PC-3 (cell line): ENCODE results near the gene DACT2. TPM values are rescaled to one million over a fixed set of nuclear protein-coding genes. Genes with fewer than 3 reads are reported as not detected.

Experiments
- ATAC-seq: fragments of 200-7000 bp; cut with Tn5 transposase; 2 replicates; pipeline ENCODE4 v1.9.1; 2020; ENCODE audit warnings: mild to moderate bottlenecking, moderate library complexity
- BruUV-seq: library from RNA; stranded (reverse); fragments of 400-500 nt; replicated peaks from 2 replicates; lab custom pipeline; 2021; lab: Mats Ljungman, UMichigan
- CTCF ChIA-PET: fragments of 300-600 bp; sonication (Branson Sonifier 250); formaldehyde crosslinking; loops from one replicate; lab custom pipeline; 2022; ENCODE audit warnings: antibody characterized with exemption; lab: Charles Lee
- POLR2A ChIA-PET: fragments of 300-600 bp; sonication (Branson Sonifier 250); formaldehyde crosslinking; loops from one replicate; lab custom pipeline; 2022; ENCODE audit warnings: antibody characterized with exemption; ENCODE audit not compliant: unreplicated experiment; lab: Charles Lee
- DNase-seq: peaks from one replicate; pipeline ENCODE4 v3.0.0-alpha.2; 2015
- H2AFZ ChIP-seq: fragments of 300-600 bp; sonication (generic); 2 replicates; pipeline ENCODE4 v1.6.0; 2016; ENCODE audit warnings: antibody characterized with exemption, low read length
- H3F3A ChIP-seq: fragments of 300-600 bp; sonication (generic); one replicate; pipeline ENCODE4 v1.6.0; 2017; ENCODE audit warnings: antibody characterized with exemption, low read length, control low read depth, mild to moderate bottlenecking; ENCODE audit not compliant: unreplicated experiment
- H3K27ac ChIP-seq: fragments of 300-600 bp; sonication (generic); 2 replicates; pipeline ENCODE4 v1.5.1; 2016; ENCODE audit warnings: mild to moderate bottlenecking, low read length
- H3K27me3 ChIP-seq: fragments of 300-600 bp; sonication (generic); 2 replicates; pipeline ENCODE4 v1.6.1; 2016; ENCODE audit warnings: low read length, mixed read lengths
- H3K36me3 ChIP-seq: fragments of 300-600 bp; sonication (generic); 2 replicates; pipeline ENCODE4 v1.6.1; 2016; ENCODE audit warnings: low read depth, mixed run types, low read length, mixed read lengths
- H3K4me1 ChIP-seq: fragments of 300-600 bp; sonication (generic); 2 replicates; pipeline ENCODE4 v1.5.1; 2016; ENCODE audit warnings: low read length; ENCODE audit not compliant: insufficient read depth
- H3K4me2 ChIP-seq: fragments of 300-600 bp; sonication (generic); 2 replicates; pipeline ENCODE4 v1.6.0; 2016; ENCODE audit warnings: low read length
- H3K4me3 ChIP-seq: fragments of 300-600 bp; sonication (generic); 2 replicates; pipeline ENCODE4 v1.5.1; 2016; ENCODE audit warnings: mild to moderate bottlenecking, low read length, mixed read lengths
- H3K79me2 ChIP-seq: fragments of 300-600 bp; sonication (generic); 2 replicates; pipeline ENCODE4 v1.6.1; 2017; ENCODE audit warnings: low read length, mixed read lengths
- H3K9ac ChIP-seq: fragments of 300-600 bp; sonication (generic); 2 replicates; pipeline ENCODE4 v1.6.0; 2016; ENCODE audit warnings: mild to moderate bottlenecking, low read length
- H3K9me2 ChIP-seq: fragments of 300-600 bp; sonication (generic); replicated peaks from 2 replicates; pipeline ENCODE4 v1.6.1; 2016; ENCODE audit warnings: mixed run types, low read length, mixed read lengths
- H3K9me3 ChIP-seq: fragments of 300-600 bp; sonication (generic); 2 replicates; pipeline ENCODE4 v1.6.1; 2016; ENCODE audit warnings: low read length, mixed read lengths
- H4K20me1 ChIP-seq: fragments of 300-600 bp; sonication (generic); 2 replicates; pipeline ENCODE4 v1.6.1; 2016; ENCODE audit warnings: low read length, mixed read lengths
- EZH2 ChIP-seq: fragments of 300-600 bp; sonication (generic); IDR thresholded peaks from one replicate; pipeline ENCODE4 v1.6.1; 2017; ENCODE audit warnings: antibody characterized with exemption, mild to moderate bottlenecking, low read length; ENCODE audit not compliant: unreplicated experiment
- EZH2phosphoT487 ChIP-seq: fragments of 300-600 bp; sonication (generic); IDR thresholded peaks from 2 replicates; pipeline ENCODE4 v1.6.1; 2018; ENCODE audit warnings: mild to moderate bottlenecking, antibody characterized with exemption, low read length, borderline replicate concordance
- intact Hi-C: fragments of 100-400 bp; cut with micrococcal nuclease; formaldehyde crosslinking; loops from 2 replicates; pipeline ENCODE4 v1.9.0; 2023
- total RNA-seq: library from RNA; depleted of rRNA; stranded (reverse); fragments of >200 nt; gene quantifications from 2 replicates; pipeline ENCODE4 v1.2.3, GENCODE V29; 2014
- TF ChIP-seq, protein P1 (sequence below): fragments of 300-600 bp; sonication (generic); conservative IDR thresholded peaks from 2 replicates; pipeline ENCODE4 v1.5.1; 2017; ENCODE audit warnings: antibody characterized with exemption, low read depth, mild to moderate bottlenecking, low read length

Gene DACT2
- total RNA-seq, 1 experiment from 2014 or later: not detected

DNA sequence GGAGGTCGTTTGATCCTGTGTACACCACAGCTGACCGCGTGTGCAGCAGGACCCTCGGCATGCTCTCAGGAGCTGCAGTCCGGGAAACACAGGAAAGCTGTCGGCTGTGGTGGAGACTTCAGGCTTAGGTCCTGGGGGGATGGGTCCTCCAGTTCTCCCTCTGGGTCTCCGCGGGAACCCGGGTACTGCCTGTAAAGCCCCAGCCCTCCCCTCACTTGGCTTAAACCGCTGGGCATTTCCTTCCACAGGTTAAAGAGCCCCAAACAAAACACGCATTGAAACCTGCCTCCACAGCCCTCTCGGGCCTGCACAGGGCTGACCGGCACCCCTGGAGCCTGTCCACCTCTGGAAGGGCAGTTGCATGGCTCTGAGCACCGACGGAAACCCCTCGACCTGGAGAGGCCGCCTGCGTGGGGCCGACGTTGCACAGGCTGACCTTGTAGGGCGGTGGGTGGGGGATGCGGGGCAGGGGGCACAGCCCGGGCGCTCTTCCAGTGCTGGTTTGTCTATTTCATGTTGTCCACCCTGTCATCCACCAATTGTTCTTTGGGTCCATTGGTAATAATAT, 59.1 kb downstream of the DACT2 start:
- CTCF ChIA-PET: no interaction called here
- ATAC-seq: no peak
- Histone ChIP-seq H3K79me2 (no peaks in the 10 kb centered on the region), H2AFZ (no peak overlapping the region), H3K36me3 (no peaks in the 10 kb centered on the region), H3K4me1 (no peaks in the 10 kb centered on the region), H4K20me1 (no peaks in the 10 kb centered on the region), H3K9me2 (no peaks in the 10 kb centered on the region), H3K4me3 (no peak overlapping the region), H3K9ac (no peak overlapping the region), H3F3A (no peaks in the 10 kb centered on the region), H3K27ac (no peak overlapping the region), H3K9me3 (no peaks in the 10 kb centered on the region), H3K27me3 (peaks cover 48% of the 10 kb centered on the region), H3K4me2 (no peak overlapping the region)
- intact Hi-C loops: no loop called here
- no peak for TF ChIP-seq EZH2phosphoT487
- TF ChIP-seq EZH2: no peak
- TF ChIP-seq, protein P1, sequence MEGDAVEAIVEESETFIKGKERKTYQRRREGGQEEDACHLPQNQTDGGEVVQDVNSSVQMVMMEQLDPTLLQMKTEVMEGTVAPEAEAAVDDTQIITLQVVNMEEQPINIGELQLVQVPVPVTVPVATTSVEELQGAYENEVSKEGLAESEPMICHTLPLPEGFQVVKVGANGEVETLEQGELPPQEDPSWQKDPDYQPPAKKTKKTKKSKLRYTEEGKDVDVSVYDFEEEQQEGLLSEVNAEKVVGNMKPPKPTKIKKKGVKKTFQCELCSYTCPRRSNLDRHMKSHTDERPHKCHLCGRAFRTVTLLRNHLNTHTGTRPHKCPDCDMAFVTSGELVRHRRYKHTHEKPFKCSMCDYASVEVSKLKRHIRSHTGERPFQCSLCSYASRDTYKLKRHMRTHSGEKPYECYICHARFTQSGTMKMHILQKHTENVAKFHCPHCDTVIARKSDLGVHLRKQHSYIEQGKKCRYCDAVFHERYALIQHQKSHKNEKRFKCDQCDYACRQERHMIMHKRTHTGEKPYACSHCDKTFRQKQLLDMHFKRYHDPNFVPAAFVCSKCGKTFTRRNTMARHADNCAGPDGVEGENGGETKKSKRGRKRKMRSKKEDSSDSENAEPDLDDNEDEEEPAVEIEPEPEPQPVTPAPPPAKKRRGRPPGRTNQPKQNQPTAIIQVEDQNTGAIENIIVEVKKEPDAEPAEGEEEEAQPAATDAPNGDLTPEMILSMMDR: no peak
- no peak for DNase-seq
- BruUV-seq: no TSS peak
- POLR2A ChIA-PET: no interaction called here

DNA sequence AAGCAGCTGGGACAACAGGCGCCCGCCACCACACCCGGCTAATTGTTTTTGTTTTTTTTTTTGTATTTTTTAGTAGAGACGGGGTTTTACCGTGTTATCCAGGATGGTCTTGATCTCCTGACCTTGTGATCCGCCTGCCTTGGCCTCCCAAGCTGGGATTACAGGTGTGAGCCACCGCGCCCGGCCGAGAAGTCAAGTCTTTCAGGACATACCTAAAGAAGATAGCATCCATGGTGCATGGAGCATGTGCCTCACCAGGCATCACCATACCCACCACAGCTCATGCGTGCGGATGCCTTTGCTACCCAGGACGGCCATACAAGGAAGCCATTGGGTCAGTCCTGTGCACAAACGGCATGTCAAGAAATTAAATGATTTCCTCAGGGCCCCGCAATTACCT, 60.8 kb downstream of the DACT2 start:
- TF ChIP-seq EZH2 (no peak), EZH2phosphoT487 (no peak)
- TF ChIP-seq, protein P1: no peak
- H3F3A ChIP-seq: no peaks in the 10 kb centered on the region
- ChIA-PET POLR2A (no interaction called here), CTCF (no interaction called here)
- ATAC-seq (no peak), DNase-seq (no peak)
- no peaks in the 10 kb centered on the region for H3K36me3 ChIP-seq
- intact Hi-C loops: no loop called here
- no peaks in the 10 kb centered on the region for H3K9me3 ChIP-seq
- BruUV-seq: no TSS peak
- H3K9ac ChIP-seq: no peak overlapping the region
- no peaks in the 10 kb centered on the region for H4K20me1 ChIP-seq
- no peaks in the 10 kb centered on the region for H3K4me1 ChIP-seq
- H3K4me2 ChIP-seq: no peak overlapping the region
- no peak overlapping the region for H3K4me3 ChIP-seq
- H2AFZ ChIP-seq: no peak overlapping the region
- H3K79me2 ChIP-seq: no peaks in the 10 kb centered on the region
- no peak overlapping the region for H3K27ac ChIP-seq
- peaks cover 35% of the 10 kb centered on the region for H3K27me3 ChIP-seq
- no peaks in the 10 kb centered on the region for H3K9me2 ChIP-seq

DNA sequence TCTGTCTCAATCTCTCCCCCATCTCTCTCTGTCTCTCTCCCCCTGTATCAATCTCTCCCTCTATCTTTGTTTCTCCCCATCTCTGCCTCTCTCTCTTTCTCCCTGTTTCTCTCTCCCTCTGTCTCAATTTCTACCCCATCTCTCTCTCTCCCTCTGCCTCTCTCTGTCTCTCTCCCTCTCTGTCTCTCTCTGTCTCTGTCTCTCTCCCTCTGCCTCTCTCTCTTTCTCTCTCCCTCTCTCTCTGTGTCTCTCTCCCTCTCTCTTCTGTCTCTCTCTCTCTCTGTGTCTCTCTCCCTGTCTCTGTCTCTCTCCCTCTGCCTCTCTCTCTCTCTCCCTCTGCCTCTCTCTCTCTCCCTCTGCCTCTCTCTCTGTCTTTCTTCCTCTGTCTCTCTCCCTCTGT, 62.6 kb downstream of the DACT2 start:
- Histone ChIP-seq H2AFZ (no peak overlapping the region), H3K27me3 (peaks cover 24% of the 10 kb centered on the region), H3K4me1 (no peaks in the 10 kb centered on the region), H3K27ac (no peak overlapping the region), H3K9ac (no peak overlapping the region), H3F3A (no peaks in the 10 kb centered on the region), H3K79me2 (no peaks in the 10 kb centered on the region), H3K36me3 (no peaks in the 10 kb centered on the region), H3K4me2 (no peak overlapping the region), H3K9me3 (no peaks in the 10 kb centered on the region), H3K9me2 (no peaks in the 10 kb centered on the region), H3K4me3 (no peak overlapping the region), H4K20me1 (no peaks in the 10 kb centered on the region)
- BruUV-seq: no TSS peak
- intact Hi-C loops: no loop called here
- ChIA-PET POLR2A (no interaction called here), CTCF (no interaction called here)
- TF ChIP-seq EZH2phosphoT487 (no peak), EZH2 (no peak)
- TF ChIP-seq, protein P1: no peak
- ATAC-seq (no peak), DNase-seq (no peak)
